Neural crest cell (in vitro differentiated cells): ENCODE results near the gene MSANTD2. TPM values are rescaled to one million over a fixed set of nuclear protein-coding genes. Genes with fewer than 3 reads are reported as not detected.

Experiments
- DNase-seq: peaks from one replicate; pipeline ENCODE4 v3.0.0; 2021; ENCODE audit warnings: low read depth, mixed read lengths, low spot score
- H3K27ac Mint-ChIP-seq: one replicate; pipeline ENCODE4 v1.8.0; 2021; ENCODE audit warnings: mild to moderate bottlenecking, mixed read lengths; ENCODE audit not compliant: unreplicated experiment
- H3K27me3 Mint-ChIP-seq: 2 replicates; pipeline ENCODE4 v1.8.0; 2021; ENCODE audit warnings: low read depth, mild to moderate bottlenecking, mixed read lengths
- H3K36me3 Mint-ChIP-seq: 2 replicates; pipeline ENCODE4 v1.8.0; 2021; ENCODE audit warnings: low read depth, mild to moderate bottlenecking, mixed read lengths
- H3K4me1 Mint-ChIP-seq: 2 replicates; pipeline ENCODE4 v1.8.0; 2021; ENCODE audit warnings: mixed read lengths
- H3K4me3 Mint-ChIP-seq: one replicate; pipeline ENCODE4 v1.8.0; 2021; ENCODE audit warnings: mild to moderate bottlenecking, mixed read lengths
- H3K9me3 Mint-ChIP-seq: 2 replicates; pipeline ENCODE4 v1.8.0; 2021; ENCODE audit warnings: mixed read lengths
- total RNA-seq: library from RNA; stranded (reverse); gene quantifications from 2 replicates; pipeline ENCODE4 v1.2.1, GENCODE V29; 2021
- TF ChIP-seq, protein P1 (sequence below): fragments of 200-600 bp; sonication (generic); conservative IDR thresholded peaks from 2 replicates; pipeline ENCODE4 v1.5.0; 2021; ENCODE audit warnings: antibody characterized with exemption, mild to moderate bottlenecking

The MSANTD2 gene
- total RNA-seq, 1 donor from 2014 or later: 28.7 TPM

DNA sequence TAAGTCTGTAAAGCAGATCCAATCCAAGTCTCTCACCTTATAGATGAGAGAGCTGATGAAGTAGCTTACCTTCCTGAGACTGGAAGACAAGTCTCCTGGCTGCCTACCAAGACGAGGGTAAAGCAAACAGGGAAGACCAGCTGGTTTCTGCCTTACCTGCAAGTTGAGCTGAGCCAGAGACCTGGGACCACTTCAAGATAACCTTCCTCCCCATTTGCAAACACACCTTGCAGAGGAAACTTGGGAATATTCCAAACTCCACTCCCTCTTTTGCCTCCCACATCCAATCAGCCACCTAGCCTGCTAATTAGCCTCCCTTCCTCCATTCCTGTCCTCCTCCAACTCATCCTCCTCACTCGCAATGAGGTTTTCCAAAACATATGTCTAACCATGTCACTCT lies 41.6 kb upstream of the MSANTD2 start:
- Mint-ChIP-seq H3K27me3 (peaks cover 23% of the 10 kb centered on the region), H3K9me3 (no peaks in the 10 kb centered on the region), H3K4me3 (peak overlapping the region; percentile 47), H3K27ac (no peak overlapping the region), H3K4me1 (peaks cover 32% of the 10 kb centered on the region), H3K36me3 (no peaks in the 10 kb centered on the region)
- TF ChIP-seq, protein P1, sequence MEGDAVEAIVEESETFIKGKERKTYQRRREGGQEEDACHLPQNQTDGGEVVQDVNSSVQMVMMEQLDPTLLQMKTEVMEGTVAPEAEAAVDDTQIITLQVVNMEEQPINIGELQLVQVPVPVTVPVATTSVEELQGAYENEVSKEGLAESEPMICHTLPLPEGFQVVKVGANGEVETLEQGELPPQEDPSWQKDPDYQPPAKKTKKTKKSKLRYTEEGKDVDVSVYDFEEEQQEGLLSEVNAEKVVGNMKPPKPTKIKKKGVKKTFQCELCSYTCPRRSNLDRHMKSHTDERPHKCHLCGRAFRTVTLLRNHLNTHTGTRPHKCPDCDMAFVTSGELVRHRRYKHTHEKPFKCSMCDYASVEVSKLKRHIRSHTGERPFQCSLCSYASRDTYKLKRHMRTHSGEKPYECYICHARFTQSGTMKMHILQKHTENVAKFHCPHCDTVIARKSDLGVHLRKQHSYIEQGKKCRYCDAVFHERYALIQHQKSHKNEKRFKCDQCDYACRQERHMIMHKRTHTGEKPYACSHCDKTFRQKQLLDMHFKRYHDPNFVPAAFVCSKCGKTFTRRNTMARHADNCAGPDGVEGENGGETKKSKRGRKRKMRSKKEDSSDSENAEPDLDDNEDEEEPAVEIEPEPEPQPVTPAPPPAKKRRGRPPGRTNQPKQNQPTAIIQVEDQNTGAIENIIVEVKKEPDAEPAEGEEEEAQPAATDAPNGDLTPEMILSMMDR: no peak
- no peak for DNase-seq

DNA sequence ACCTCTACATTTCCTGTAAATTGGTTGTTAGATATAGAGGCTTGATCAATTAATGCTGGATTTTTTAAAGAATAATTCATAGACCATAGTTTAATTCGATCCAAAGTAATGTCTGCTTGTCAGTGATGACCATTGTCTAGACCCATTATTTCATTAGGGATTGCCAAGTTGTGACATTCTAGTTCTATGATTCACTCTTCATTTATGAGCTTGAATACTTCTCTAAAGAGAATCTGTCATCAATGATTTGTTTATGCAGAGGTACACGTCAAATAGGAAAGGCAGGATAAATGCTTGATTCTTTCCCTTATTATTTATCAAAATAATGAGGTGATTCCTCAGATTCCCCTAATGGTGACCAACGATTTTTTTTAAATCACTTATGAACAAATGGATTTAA lies 41.0 kb upstream of the MSANTD2 start:
- no peaks in the 10 kb centered on the region for H3K9me3 Mint-ChIP-seq
- peaks cover 36% of the 10 kb centered on the region for H3K4me1 Mint-ChIP-seq
- TF ChIP-seq, protein P1: no peak
- no peaks in the 10 kb centered on the region for H3K36me3 Mint-ChIP-seq
- DNase-seq: no peak
- H3K4me3 Mint-ChIP-seq: peak overlapping the region; percentile 78
- H3K27me3 Mint-ChIP-seq: peaks cover 26% of the 10 kb centered on the region
- H3K27ac Mint-ChIP-seq: no peak overlapping the region

DNA sequence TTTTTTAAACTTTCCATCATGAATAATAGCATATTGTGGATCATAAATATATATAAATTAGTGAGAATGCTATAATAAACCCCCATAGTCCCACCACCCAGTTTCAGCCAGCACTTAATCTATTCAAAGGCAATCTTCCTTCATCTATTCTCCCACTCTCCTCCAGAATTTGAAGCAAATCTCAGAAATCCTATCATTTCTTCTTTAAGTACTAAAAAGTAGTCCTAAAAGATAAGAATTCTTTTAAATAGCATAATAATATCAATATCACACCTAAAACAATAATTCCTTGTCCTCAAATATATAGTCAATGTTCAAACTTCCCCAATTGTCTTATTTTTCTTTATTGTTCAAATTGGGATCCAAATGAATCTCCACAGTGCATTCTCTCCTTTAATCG lies 40.5 kb upstream of the MSANTD2 start:
- H3K4me3 Mint-ChIP-seq: peak overlapping the region; percentile 78
- TF ChIP-seq, protein P1: no peak
- no peaks in the 10 kb centered on the region for H3K36me3 Mint-ChIP-seq
- H3K27me3 Mint-ChIP-seq: peaks cover 29% of the 10 kb centered on the region
- H3K27ac Mint-ChIP-seq: no peak overlapping the region
- peaks cover 33% of the 10 kb centered on the region for H3K4me1 Mint-ChIP-seq
- DNase-seq: no peak
- no peaks in the 10 kb centered on the region for H3K9me3 Mint-ChIP-seq

DNA sequence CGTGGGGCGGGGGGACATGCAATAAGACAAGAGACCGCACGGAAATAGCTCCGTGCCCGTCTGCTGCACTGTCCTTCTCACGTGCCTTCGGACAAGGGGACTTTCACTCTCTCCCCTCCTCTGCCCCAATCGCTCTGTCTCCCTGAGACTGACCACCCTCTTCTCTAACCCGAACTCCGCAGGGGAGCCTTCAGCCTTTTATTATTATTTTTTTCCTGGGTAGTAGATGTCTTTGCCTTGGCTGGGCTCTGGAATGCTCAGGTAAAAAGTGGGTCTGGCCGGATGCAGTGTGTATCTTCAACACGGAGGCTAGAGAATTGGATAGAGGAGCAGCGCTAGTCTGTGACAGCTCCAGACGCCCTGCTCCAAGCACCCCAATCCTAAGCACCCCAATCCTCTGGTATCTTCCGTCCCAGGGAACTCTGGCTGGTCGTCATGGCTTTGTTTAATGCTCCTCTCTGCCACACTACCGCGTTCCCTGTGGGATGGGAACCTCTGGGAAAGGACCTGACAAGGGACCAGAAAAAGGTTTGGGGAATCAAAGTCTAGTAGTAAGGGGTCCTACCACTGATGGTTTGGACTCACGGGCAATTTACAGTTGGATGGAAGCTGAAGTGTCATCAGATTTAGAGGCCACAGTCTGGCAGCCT lies 39.9 kb upstream of the MSANTD2 start:
- Mint-ChIP-seq H3K36me3 (no peaks in the 10 kb centered on the region), H3K27ac (no peak overlapping the region), H3K4me3 (peak overlapping the region; percentile 78), H3K27me3 (peaks cover 32% of the 10 kb centered on the region), H3K9me3 (no peaks in the 10 kb centered on the region), H3K4me1 (peaks cover 33% of the 10 kb centered on the region)
- TF ChIP-seq, protein P1: peak; percentile 5
- peak; percentile 29 for DNase-seq

DNA sequence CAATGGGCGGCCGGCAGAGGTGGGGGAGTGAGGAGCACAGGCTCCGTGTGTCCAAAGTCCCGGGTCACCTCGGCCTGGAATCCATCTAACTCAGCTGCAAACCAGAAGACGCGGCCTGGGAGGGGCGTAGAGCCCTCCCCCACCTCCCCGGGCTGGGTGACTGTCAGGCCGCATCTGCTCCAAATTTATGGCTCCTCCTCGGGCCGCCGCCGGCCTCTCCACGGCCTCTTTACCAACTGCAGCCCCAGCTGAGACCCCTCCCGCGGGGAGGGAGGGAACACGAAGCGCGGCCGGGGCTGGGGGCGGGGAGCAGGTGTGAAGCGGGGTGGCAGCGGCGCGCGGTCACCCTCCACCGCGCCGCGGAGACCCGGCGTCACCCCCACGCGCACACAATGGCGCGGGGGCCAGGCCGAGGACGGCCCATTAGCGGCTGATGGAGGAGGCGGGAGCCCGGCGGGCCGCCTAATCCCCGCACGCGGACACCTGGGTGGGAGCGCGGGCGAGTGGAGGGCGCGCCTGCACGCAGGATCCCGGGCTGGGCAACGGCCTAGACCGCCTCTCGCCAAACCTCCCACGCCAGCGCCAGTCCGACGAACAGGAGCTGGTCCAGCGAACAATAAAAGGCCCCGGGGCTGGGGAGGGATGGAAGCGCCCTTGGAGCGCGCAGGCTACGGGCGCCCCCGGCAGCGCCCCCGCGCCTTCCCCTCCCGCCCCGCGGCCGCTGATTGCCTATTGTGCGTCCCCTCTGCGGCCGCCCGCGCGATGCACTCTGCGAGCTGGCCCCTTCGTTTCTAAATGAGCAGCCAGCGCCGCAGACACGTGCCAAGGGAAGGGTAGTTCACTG lies 39.1 kb upstream of the MSANTD2 start:
- no peaks in the 10 kb centered on the region for H3K36me3 Mint-ChIP-seq
- peaks cover 38% of the 10 kb centered on the region for H3K27me3 Mint-ChIP-seq
- H3K4me1 Mint-ChIP-seq: peaks cover 33% of the 10 kb centered on the region
- no peak for DNase-seq
- H3K27ac Mint-ChIP-seq: no peak overlapping the region
- peak overlapping the region; percentile 78 for H3K4me3 Mint-ChIP-seq
- TF ChIP-seq, protein P1: peak; percentile 24
- no peaks in the 10 kb centered on the region for H3K9me3 Mint-ChIP-seq
